SHP77 treated with DMSO at 0.1 percent for 48 hours (cell line): ENCODE results near the gene TBL1X.

Source experiments
- DNase-seq: peaks from one replicate; lab custom pipeline; 2025; lab: John Stamatoyannopoulos, UW

The TBL1X gene

DNA sequence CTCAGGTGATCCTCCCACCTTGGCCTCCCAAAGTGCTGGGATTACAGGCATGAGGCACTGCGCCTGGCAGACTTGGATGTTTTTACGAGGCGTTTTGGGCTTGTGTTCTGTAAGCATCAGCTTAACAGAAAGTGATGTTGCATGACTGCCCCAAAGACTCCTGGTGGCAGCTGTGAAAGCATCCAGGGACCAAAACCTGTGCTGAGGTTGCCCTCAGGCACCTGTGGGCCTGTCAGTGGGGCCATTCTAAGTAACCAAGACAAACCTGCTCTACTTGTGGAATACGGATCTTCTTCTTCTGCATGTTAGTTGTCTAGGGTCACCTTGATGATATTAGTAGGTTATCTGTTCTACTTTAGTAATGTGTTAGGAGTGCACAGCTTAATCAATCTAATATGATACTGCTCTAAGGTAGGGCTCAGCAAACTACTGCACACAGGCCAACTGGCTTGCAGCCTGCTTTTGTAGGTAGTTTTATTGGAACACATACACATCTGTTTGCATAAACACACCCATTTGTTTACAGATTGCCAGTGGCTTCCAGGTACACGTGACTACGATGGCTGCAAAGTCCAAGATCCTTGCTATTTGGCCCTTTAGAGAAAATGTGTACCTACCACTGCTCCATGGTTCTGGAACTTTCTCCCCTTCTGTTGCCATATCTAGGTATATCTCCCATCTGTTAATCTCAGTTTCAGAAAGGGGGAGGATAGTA lies 164.1 kb downstream of the TBL1X start:
- no peak for DNase-seq

DNA sequence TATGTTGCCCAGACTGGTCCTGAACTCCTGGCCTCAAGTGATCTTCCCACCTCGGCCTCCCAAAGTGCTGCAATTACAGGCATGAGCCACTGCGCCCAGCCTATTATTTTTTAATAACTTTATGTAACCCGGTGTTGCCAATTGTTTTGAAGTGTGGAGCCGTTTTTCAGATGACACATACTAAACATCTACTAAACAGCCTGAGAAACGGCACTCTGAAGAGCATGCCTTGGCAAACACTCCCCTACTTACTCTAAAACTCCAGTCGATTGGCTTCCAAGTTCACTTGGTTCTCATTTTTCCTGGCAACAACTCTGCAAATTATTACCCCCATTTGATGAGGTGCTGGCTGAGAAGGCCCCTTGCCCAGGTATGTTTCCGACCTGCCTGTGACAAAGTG lies 169.7 kb downstream of the TBL1X start:
- DNase-seq: no peak

- DNase-seq: no peak
These were observed 170.5 kb downstream of the TBL1X start for GRCh38 chrX:9635368-9635767.

- no peak for DNase-seq
These were observed 170.9 kb downstream of the TBL1X start for GRCh38 chrX:9635803-9636202.

DNA sequence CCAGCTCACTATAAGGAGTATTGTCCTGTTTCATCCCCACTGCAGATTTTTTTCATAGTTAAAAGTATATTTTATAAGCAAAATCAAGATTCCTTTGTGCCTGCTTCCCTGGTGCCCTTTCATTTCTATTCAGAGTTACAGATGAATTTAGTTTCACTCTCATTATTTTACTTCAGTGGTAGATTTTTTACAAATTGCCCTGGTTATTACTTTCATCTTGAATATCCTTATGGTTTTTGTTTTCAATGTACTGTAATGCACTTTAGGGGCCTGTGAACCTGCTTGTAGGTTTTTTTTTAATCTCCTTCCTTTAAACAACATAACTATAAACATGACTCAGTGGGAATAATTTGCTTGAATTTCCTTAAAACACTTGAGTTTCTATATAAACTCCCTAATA lies 174.0 kb downstream of the TBL1X start:
- DNase-seq: no peak

- DNase-seq: no peak
These were observed 177.6 kb downstream of the TBL1X start for GRCh38 chrX:9642270-9642995.

GRCh38 chrX:9643807-9644206 lies 178.9 kb downstream of the TBL1X start:
- no peak for DNase-seq

- DNase-seq: no peak
These were observed 179.5 kb downstream of the TBL1X start for GRCh38 chrX:9644335-9644734.

DNA sequence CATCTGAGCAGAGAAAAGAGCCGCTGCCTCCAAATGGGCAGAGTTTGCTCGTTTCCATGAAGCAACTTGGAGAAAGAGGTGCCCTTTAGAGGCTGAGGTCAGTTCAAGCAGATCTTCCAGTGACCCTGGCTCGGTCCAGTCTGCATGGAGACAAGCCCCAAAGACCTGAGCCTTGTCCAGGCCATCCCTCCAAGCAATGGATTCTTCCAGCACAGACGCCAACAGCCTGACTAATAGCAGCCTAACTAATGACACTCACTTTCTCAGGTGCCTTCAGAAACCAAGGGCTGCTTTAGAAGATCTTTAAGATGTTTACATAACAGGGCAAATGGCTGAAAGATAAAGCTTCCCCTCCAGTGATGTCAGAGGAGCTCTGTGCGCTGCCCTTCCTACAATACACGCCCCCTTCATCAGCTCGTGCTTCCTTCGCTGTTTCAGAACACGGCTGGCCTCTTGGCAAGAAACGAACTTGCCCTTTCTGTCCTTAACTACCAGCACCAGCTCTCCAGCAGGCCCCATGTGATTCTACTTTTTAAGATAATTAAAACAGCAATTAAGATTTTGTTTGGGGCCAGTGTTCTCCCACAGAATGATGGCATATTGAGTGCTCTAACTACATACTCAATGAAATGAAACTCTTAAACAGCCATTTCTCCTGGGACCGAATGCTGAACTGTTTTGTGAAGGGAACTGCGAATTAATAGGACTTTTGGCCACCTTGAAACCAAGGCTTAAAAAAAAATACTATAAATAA lies 181.8 kb downstream of the TBL1X start:
- no peak for DNase-seq

- DNase-seq: no peak
These were observed 182.6 kb downstream of the TBL1X start for GRCh38 chrX:9647431-9647830.

DNA sequence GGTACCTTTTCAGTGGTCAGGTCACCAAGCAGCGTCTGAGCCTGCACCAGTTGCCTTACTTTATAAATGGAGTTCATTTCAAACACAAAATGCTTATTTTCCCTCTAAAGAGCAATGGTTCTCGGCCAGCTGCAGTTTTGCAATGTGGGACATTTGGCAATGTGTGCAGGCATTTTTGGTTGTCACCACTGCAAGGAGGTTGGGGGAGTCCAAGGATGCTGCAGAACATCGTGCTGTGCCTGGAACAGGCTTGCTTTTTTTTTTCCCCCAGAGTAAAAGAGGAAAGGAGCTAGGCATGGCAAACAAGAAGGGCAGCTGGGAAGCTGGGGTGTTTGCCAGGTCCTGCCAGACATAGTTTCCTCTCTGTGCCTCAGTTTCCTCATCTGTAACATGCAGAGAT lies 185.2 kb downstream of the TBL1X start:
- DNase-seq: no peak

DNA sequence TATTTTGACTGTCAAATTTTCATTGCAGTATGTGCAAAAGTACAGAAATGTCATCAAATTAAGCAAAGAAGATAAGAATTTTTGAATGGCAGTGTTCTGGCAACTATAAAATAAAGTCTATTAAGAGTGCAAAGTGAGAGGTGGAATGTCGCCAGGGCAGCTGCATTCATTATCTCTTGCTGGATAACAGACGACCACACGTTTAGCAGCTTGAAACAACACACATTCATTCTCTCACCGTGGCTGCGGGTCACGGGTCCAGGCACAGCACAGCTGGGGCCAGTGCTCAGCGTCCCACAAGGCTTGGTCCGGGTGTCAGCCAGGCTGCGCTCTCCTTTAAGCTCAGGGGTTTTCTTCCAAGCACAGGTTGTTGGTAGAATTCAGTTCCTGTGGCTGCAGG lies 186.9 kb downstream of the TBL1X start:
- no peak for DNase-seq

DNA sequence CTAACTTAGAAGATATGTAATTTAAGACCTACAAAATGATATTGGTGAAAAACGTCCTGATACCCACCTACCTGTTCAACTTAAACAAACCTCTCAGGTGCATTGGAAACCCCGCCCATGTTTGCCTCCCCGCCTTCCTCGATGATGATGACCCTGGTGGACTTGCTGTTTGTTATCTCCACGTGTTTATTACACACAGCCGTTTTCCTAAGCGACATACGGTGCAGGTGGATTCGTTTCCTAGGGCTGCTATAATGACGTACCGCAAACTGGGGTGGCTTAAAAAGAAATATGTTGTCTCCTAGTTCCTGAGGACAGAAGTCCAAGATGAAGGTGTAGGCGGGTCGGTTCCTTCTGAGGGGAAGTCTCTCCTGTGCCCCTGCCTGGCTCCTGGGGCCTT lies 190.1 kb downstream of the TBL1X start:
- no peak for DNase-seq

DNA sequence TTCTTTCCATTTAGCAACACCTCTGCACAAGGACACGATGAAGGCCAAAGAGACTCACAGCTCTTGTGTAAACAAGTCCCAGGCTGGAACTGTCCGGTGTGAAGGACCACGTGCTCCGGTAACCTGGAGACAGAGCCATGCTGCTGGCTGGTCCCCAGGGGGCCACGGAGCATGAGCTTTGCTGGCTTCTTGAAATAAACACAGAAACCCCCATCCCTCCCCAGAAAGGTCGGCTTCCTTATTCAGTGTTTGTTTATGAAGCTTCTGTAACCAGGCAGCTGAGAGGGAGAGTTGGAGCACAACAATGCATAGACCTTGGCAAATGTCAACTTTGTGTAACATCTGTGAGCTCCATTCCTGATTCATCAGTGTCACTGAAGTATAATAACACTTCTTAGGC lies 191.4 kb downstream of the TBL1X start:
- no peak for DNase-seq

DNA sequence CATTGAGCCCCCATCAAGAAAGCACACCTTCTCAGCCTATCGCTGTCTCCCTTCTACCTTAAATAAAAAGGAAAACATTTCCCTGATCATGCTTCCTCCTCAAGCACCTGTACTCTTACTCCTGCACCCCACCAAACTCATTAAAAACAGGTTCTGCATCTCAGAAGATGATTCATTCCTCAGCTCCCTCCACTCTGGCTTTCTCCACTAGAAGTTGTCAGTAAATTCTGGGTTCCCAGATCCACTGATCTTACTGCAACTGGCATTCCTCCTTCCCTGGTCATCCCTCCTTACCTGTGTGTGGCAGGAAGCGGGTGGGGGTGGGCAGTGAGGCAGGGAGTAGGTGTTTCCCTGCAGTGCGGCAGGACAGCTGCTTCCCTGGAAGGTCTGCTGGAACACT lies 192.0 kb downstream of the TBL1X start:
- no peak for DNase-seq

DNA sequence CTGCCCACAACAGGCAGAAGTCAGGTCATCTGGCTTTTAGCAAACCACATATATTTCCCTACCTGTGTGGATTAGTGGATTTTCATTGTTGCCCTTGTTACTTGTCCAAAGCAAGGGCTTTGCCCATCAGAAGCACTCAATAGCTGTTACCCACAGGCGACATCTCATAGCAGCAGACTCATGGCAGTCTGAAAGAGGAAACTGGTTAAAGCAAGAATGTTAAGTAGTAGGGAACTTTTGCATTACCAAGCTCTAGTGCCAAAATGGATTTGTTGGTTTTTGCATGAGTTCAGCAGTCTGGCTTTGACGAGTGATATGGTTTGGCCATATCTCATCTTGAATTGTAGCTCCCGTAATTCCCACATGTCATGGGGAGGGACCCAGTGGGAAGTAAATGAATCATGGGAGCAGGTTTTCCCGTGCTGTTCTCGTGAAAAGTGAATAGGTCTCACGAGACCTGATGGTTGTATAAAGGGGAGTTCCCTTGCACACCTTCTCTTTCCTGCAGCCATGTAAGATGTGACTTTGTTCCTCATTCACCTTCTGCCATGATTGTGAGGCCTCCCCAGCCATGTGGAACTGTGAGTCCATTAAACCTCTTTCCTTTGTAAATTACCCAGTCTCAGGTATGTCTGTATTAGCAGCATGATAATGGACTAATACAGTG lies 192.9 kb downstream of the TBL1X start:
- no peak for DNase-seq

- DNase-seq: no peak
These were observed 193.6 kb downstream of the TBL1X start for GRCh38 chrX:9658409-9658808.

DNA sequence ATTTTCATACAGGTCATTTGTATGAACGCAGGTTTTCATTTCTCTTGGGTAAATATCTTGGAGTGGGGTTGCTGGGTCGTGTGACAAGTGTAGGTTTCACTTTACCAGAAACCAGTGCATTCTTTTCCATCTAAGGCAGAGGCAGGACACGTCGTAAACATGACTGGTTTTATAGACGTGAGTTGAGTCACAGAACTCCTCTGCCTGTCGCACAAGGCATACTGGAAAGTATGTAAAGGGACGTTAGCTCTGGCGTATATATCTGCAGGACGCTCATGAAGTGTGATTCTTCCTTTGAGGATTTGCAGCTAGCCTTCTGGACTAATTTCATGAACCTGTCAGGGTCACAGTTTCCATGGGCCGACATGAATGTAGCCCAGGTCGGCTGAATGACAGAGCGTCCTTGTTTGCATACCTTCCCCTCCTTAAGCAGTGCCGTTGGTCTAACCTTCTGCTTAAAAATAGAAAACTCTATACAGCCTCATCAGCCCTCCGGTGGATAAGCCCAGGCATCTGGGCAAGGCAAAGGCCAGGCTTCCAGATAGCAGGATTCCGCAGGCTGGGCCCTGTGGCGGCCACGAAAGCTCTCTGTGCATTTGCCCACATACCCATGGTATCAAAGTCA lies 194.8 kb downstream of the TBL1X start:
- DNase-seq: no peak

- DNase-seq: no peak
These were observed 197.3 kb downstream of the TBL1X start for GRCh38 chrX:9662148-9662547.

DNA sequence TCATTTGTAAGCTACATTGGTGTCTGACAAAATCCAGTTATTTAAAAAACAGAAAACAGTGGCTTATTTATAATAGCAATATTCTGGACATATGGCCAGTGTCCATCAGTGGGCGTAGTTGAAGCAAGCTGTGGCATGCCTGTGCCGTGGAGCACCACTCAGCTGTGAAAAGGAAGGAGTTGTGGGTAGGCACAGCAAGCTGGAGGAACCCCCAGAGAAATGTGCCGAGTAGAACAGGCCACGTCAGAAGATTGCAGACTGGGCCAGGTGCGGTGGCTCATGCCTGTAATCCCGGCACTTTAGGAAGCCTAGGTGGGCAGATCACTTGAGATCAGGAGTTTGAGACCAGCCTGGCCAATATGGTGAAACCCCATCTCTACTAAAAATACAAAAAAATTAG lies 198.4 kb downstream of the TBL1X start:
- DNase-seq: no peak

DNA sequence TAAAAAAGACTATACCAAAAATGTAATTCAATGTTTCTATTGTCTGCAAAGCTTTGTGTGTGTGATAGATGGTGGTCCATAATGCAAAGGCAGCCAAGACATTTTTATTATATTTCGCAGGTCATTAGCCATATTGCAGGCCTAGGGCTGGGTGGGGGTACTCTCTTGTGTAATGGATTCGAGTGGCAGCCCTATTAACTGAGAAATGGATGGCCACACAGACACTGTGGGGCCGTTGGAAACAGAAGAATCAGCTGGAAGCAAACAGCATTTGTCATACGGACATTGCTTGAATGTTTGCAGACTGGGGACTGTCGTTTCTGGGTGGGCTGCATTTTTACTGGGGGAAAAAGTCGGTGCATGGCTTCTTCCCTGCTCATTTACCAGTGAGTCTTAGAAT lies 199.4 kb downstream of the TBL1X start:
- DNase-seq: no peak

DNA sequence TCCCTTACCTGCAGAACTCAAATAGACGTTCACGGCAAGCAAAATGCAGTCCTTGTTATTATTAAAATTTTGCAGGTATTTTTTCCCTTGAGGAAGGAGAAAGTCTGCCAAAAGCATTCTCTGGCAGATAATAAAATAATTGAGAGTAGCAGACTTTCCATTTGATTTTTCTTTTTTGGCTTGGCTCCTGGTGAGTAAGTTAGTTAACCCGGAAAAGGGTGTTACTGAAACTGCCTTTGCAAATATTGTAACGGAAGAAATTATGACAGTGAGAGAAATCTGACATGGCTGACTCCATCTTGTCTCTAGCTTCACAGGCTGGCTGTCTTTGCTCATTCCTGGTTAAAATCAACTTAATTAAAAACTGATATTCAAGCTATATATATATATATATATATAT lies 200.3 kb downstream of the TBL1X start:
- DNase-seq: no peak
